H9 (cell line): ENCODE results near the gene C1S. TPM values are rescaled to one million over a fixed set of nuclear protein-coding genes. Genes with fewer than 3 reads are reported as not detected.

ENCODE experiments used
- DNase-seq: peaks from one replicate; pipeline ENCODE4 v3.0.0-alpha.2; 2017
- H2AFZ ChIP-seq: one replicate; pipeline ENCODE4 v1.6.1; 2013; ENCODE audit warnings: mild to moderate bottlenecking, low read length, control low read depth, moderate library complexity
- H2AK5ac ChIP-seq: 2 replicates; pipeline ENCODE4 v1.6.1; 2013; ENCODE audit warnings: low read length, control low read depth, mixed read lengths; ENCODE audit not compliant: insufficient read length
- H2BK120ac ChIP-seq: one replicate; pipeline ENCODE4 v1.6.1; 2013; ENCODE audit warnings: low read depth, mild to moderate bottlenecking, low read length, control low read depth, inconsistent platforms; ENCODE audit not compliant: poor library complexity, severe bottlenecking
- H2BK12ac ChIP-seq: 2 replicates; pipeline ENCODE4 v1.6.1; 2013; ENCODE audit warnings: low read length, control low read depth, mixed read lengths, low read depth; ENCODE audit not compliant: insufficient read length
- H2BK15ac ChIP-seq: 2 replicates; pipeline ENCODE4 v1.6.1; 2013; ENCODE audit warnings: low read depth, low read length, control low read depth
- H2BK20ac ChIP-seq: one replicate; pipeline ENCODE4 v1.6.1; 2013; ENCODE audit warnings: low read depth, mild to moderate bottlenecking, low read length, control low read depth, inconsistent platforms; ENCODE audit not compliant: poor library complexity, severe bottlenecking
- H2BK5ac ChIP-seq: 2 replicates; pipeline ENCODE4 v1.6.1; 2013; ENCODE audit warnings: low read length, control low read depth, mixed read lengths; ENCODE audit not compliant: insufficient read length
- H3K14ac ChIP-seq: 2 replicates; pipeline ENCODE4 v1.6.1; 2013; ENCODE audit warnings: low read length, control low read depth; ENCODE audit not compliant: insufficient read depth
- H3K18ac ChIP-seq: 2 replicates; pipeline ENCODE4 v1.6.1; 2013; ENCODE audit warnings: low read depth, mild to moderate bottlenecking, mixed read lengths, low read length, control low read depth; ENCODE audit not compliant: insufficient read length
- H3K23ac ChIP-seq: 2 replicates; pipeline ENCODE4 v1.6.1; 2013; ENCODE audit warnings: low read length, control low read depth, mixed read lengths, low read depth; ENCODE audit not compliant: insufficient read length
- H3K23me2 ChIP-seq: 2 replicates; pipeline ENCODE4 v1.6.1; 2013; ENCODE audit warnings: low read depth, mild to moderate bottlenecking, mixed read lengths, low read length, control low read depth; ENCODE audit not compliant: insufficient read length, poor library complexity, severe bottlenecking
- H3K27ac ChIP-seq: 2 replicates; pipeline ENCODE4 v1.5.1; 2013; ENCODE audit warnings: low read length, control low read depth, mixed read lengths, low read depth; ENCODE audit not compliant: insufficient read length
- H3K27me3 ChIP-seq: 2 replicates; pipeline ENCODE4 v1.6.1; 2013; ENCODE audit warnings: low read length, control low read depth, inconsistent platforms; ENCODE audit not compliant: insufficient read depth
- H3K4ac ChIP-seq: 2 replicates; pipeline ENCODE4 v1.6.1; 2013; ENCODE audit warnings: low read depth, mild to moderate bottlenecking, control low read depth, inconsistent platforms, low read length, moderate library complexity
- H3K4me1 ChIP-seq: 2 replicates; pipeline ENCODE4 v1.6.1; 2013; ENCODE audit warnings: low read length, control low read depth, inconsistent platforms; ENCODE audit not compliant: insufficient read depth
- H3K4me2 ChIP-seq: 2 replicates; pipeline ENCODE4 v1.6.1; 2013; ENCODE audit warnings: low read length, control low read depth, mixed read lengths; ENCODE audit not compliant: insufficient read length, insufficient read depth
- H3K56ac ChIP-seq: 2 replicates; pipeline ENCODE4 v1.6.1; 2013; ENCODE audit warnings: low read depth, mild to moderate bottlenecking, mixed read lengths, low read length, control low read depth; ENCODE audit not compliant: insufficient read length
- H3K79me1 ChIP-seq: 2 replicates; pipeline ENCODE4 v1.6.1; 2013; ENCODE audit warnings: low read depth, mild to moderate bottlenecking, moderate library complexity, low read length, control low read depth, inconsistent platforms; ENCODE audit not compliant: insufficient read depth, poor library complexity, severe bottlenecking
- H3K79me2 ChIP-seq: 2 replicates; pipeline ENCODE4 v1.6.1; 2013; ENCODE audit warnings: low read length, control low read depth, inconsistent platforms; ENCODE audit not compliant: insufficient read depth
- H3K9ac ChIP-seq: 2 replicates; pipeline ENCODE4 v1.6.1; 2013; ENCODE audit warnings: low read length, control low read depth, mixed read lengths; ENCODE audit not compliant: insufficient read length; ENCODE audit errors: extremely low read depth
- H3K9me3 ChIP-seq: one replicate; pipeline ENCODE4 v1.6.1; 2013; ENCODE audit warnings: low read depth, low read length, inconsistent platforms; ENCODE audit not compliant: control insufficient read depth
- H3T11ph ChIP-seq: one replicate; pipeline ENCODE4 v1.6.1; 2013; ENCODE audit warnings: mild to moderate bottlenecking, low read length, control low read depth, inconsistent platforms
- H4K20me1 ChIP-seq: one replicate; pipeline ENCODE4 v1.6.1; 2013; ENCODE audit not compliant: control insufficient read depth, insufficient read length, insufficient read depth
- H4K5ac ChIP-seq: 2 replicates; pipeline ENCODE4 v1.6.1; 2013; ENCODE audit warnings: low read depth, mild to moderate bottlenecking, mixed read lengths, low read length, control low read depth; ENCODE audit not compliant: insufficient read length
- H4K8ac ChIP-seq: replicated peaks from 2 replicates; pipeline ENCODE4 v1.6.1; 2013; ENCODE audit warnings: low read length, control low read depth, mixed read lengths, low read depth; ENCODE audit not compliant: insufficient read length
- H4K91ac ChIP-seq: 2 replicates; pipeline ENCODE4 v1.6.1; 2013; ENCODE audit warnings: low read depth, mild to moderate bottlenecking, moderate library complexity, mixed read lengths, low read length, control low read depth; ENCODE audit not compliant: insufficient read length
- H3K27ac Mint-ChIP-seq, 3 experiments: 2 replicates in 2 of 3; 3 replicates in 1 of 3; pipeline ENCODE4 v1.8.0; 2020 to 2021; ENCODE audit warnings: mixed read lengths in 3 of 3, mild to moderate bottlenecking in 1 of 3, moderate library complexity in 1 of 3
- H3K27me3 Mint-ChIP-seq: 2 replicates; pipeline ENCODE4 v1.8.0; 2021; ENCODE audit warnings: low read depth, mild to moderate bottlenecking, moderate library complexity, mixed read lengths
- H3K36me3 Mint-ChIP-seq, 3 experiments: 2 replicates in 2 of 3; 3 replicates in 1 of 3; pipeline ENCODE4 v1.8.0; 2020 to 2021; ENCODE audit warnings: low read depth in 3 of 3, mixed read lengths in 3 of 3; ENCODE audit not compliant: insufficient read depth in 1 of 3
- H3K4me1 Mint-ChIP-seq, 2 experiments: 2 replicates each; pipeline ENCODE4 v1.8.0; 2020; ENCODE audit warnings: mixed read lengths in 2 of 2
- H3K4me3 Mint-ChIP-seq, 2 experiments: 2 replicates in 1 of 2; 3 replicates in 1 of 2; pipeline ENCODE4 v1.8.0; 2020 to 2021; ENCODE audit warnings: mild to moderate bottlenecking in 2 of 2, mixed read lengths in 2 of 2, moderate library complexity in 1 of 2
- H3K9me3 Mint-ChIP-seq, 2 experiments: 2 replicates in 1 of 2; 3 replicates in 1 of 2; pipeline ENCODE4 v1.8.0; 2020; ENCODE audit warnings: mild to moderate bottlenecking in 2 of 2, mixed read lengths in 2 of 2, moderate library complexity in 1 of 2
- CTCF ChIP-seq: fragments of 200-600 bp; sonication (generic); conservative IDR thresholded peaks from 3 replicates; pipeline ENCODE4 v1.8.0; 2021; ENCODE audit warnings: antibody characterized with exemption, mild to moderate bottlenecking
- WGBS: extraction: QIAGEN DNeasy Blood & Tissue Kit; methylation state at CpG from one replicate; pipeline ENCODE4 v1.1.7; 2013; ENCODE audit warnings: missing lambda C conversion rate, low lambda C conversion rate, mixed read lengths; ENCODE audit not compliant: insufficient read length; ENCODE audit errors: extremely low coverage; 5-methylcytosine and 5-hydroxymethylcytosine counted together
- total RNA-seq: library from RNA; stranded (reverse); gene quantifications from 2 replicates; pipeline ENCODE4 v1.2.1, GENCODE V29; 2021

C1S gene
- total RNA-seq, 1 experiment from 2014 or later: 4.2 TPM

GRCh38 chr12:7076493-7076892 lies 16.0 kb downstream of the C1S start:
- H3K23ac ChIP-seq: no peak overlapping the region
- H4K5ac ChIP-seq: no peak overlapping the region
- Mint-ChIP-seq H3K27me3 (peaks cover 9% of the 10 kb centered on the region), H3K36me3 (no peaks in the 10 kb centered on the region), H3K4me3 (no peak overlapping the region), H3K27ac (no peak overlapping the region), H3K9me3 (no peaks in the 10 kb centered on the region), H3K4me1 (0 out of 4 replicates have a peak, but pooled peaks cover 0 to 2% of the 10 kb centered on the region in 2 experiments)
- no peak overlapping the region for H2AK5ac ChIP-seq
- no peaks in the 10 kb centered on the region for H3K23me2 ChIP-seq
- H3K9ac ChIP-seq: no peak overlapping the region
- no peak overlapping the region for H2BK12ac ChIP-seq
- no peak overlapping the region for H3K56ac ChIP-seq
- DNase-seq: no peak
- H4K20me1 ChIP-seq: no peaks in the 10 kb centered on the region
- no peak overlapping the region for H2BK5ac ChIP-seq
- no peak overlapping the region for H2AFZ ChIP-seq
- H4K8ac ChIP-seq: no peak overlapping the region
- H3K9me3 ChIP-seq: no peaks in the 10 kb centered on the region
- no peak overlapping the region for H3K27ac ChIP-seq
- H4K91ac ChIP-seq: no peak overlapping the region
- no peak overlapping the region for H2BK20ac ChIP-seq
- no peak overlapping the region for H2BK15ac ChIP-seq
- WGBS: no CpG with 5 or more reads among the region's 4 CpGs
- no peak overlapping the region for H3K18ac ChIP-seq
- H3K27me3 ChIP-seq: no peaks in the 10 kb centered on the region
- no peaks in the 10 kb centered on the region for H3K4me1 ChIP-seq
- no peak overlapping the region for H3T11ph ChIP-seq
- H3K79me2 ChIP-seq: no peaks in the 10 kb centered on the region
- H3K4ac ChIP-seq: no peak overlapping the region
- no peak overlapping the region for H3K4me2 ChIP-seq
- H3K14ac ChIP-seq: no peak overlapping the region
- no peak for TF ChIP-seq CTCF
- no peak overlapping the region for H2BK120ac ChIP-seq
- H3K79me1 ChIP-seq: no peaks in the 10 kb centered on the region
